Transverse colon (tissue), 3 donors: ENCODE data around the gene EEIG1.

ENCODE experiments used
- POLR2A ChIP-seq: fragments of 450-650 bp; IDR thresholded peaks from one replicate; pipeline ENCODE4 v1.6.1; 2016; ENCODE audit warnings: antibody characterized with exemption, mild to moderate bottlenecking, moderate library complexity
- TF ChIP-seq, protein P1 (sequence below), 5 experiments: fragments of 200-600 bp in 3 of 5; fragments of 450-650 bp in 2 of 5; sonication (generic) in 3 of 5; IDR thresholded peaks; 1 replicate in 2 of 5; 2 replicates in 3 of 5; pipeline ENCODE4 v1.5.1; 2016 to 2017; ENCODE audit warnings: antibody characterized with exemption in 5 of 5, inconsistent platforms in 3 of 5, mild to moderate bottlenecking in 2 of 5, moderate library complexity in 1 of 5

DNA sequence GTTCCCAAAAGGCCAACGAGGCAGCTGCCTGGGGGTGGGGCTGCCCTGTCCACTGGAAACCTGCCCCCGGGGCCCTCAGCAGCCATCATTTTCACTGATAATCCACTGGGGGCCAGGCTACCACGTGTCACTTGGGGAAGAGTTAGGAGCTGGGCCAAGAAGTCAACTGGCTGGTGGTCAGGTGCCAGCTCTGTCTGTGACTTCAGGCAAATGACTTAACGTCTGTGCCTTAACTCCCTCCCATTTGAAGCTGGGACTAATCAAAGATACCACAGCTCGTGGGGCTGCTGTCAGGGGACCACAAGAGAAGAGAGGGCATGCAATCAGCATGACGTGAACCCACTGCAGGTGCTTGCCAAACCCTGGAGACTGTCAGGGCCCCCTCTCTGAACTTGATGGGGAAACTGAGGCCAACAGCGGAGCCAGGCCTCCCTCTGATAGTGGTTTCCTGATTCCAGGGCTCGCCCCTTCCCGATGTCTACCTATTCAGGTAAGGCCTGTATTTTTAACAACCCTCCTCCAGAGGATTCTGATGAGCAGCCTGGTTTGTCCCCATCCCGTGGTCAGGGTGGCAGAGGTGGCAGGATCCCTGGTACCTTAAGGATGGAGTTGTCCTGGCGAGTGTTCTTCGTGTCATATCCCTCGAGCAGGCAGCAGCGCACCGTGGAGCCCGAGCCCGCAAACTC lies 30.8 kb downstream of the EEIG1 start:
- TF ChIP-seq, protein P1, sequence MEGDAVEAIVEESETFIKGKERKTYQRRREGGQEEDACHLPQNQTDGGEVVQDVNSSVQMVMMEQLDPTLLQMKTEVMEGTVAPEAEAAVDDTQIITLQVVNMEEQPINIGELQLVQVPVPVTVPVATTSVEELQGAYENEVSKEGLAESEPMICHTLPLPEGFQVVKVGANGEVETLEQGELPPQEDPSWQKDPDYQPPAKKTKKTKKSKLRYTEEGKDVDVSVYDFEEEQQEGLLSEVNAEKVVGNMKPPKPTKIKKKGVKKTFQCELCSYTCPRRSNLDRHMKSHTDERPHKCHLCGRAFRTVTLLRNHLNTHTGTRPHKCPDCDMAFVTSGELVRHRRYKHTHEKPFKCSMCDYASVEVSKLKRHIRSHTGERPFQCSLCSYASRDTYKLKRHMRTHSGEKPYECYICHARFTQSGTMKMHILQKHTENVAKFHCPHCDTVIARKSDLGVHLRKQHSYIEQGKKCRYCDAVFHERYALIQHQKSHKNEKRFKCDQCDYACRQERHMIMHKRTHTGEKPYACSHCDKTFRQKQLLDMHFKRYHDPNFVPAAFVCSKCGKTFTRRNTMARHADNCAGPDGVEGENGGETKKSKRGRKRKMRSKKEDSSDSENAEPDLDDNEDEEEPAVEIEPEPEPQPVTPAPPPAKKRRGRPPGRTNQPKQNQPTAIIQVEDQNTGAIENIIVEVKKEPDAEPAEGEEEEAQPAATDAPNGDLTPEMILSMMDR (IDR thresholded peaks at IDR 0.05) = no peak
- TF ChIP-seq POLR2A = no peak
